GM19438 (cell line): ENCODE results near the gene CEP170B.
"Not testable (repeated sequence)": the region's sequence is repeated elsewhere in the genome, so short reads cannot be mapped to it uniquely, and the experiment has no call there.

Experiments used
- ATAC-seq: cut with Tn5 transposase; IDR thresholded peaks from one replicate; pipeline ENCODE4 v1.9.1; 2021; ENCODE audit warnings: low read depth; ENCODE audit not compliant: unreplicated experiment

CEP170B gene

GRCh38 chr14:104843442-104844305 is 21.4 kb upstream of the CEP170B start:
- no peak for ATAC-seq

- ATAC-seq = no peak
Observed at GRCh38 chr14:104844306-104845032, 20.6 kb upstream of the CEP170B start.

DNA sequence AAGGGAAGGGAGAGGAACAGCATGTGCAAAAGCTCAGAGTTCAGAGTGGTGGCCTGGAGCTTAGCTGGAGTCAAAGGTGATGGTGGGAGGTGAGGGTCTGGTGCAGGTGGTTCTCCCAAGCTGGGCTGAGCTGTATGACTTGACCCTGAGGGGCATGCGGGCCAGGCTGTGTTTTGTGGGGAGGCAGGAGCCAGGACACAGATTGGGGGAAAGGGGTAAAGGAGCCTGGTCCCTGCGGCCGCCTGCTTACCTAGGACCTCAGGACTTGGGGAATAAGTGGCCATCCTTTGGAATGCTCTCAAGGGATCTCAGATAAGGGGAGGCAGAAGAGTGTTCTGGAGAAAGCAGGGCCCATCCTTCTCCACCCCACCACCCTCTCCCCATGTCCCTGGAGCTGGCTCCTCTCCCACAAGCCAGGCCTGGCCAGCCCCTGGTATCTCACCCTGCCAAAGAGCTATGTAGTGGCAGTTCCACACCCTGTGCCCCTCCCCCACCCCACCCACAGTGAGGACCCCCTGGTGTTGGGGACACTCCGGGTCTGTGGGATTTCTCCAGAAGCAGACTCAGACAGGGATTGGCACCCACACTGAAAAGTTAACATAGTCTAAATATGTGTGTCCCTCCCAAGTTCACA is 19.9 kb upstream of the CEP170B start:
- ATAC-seq = no peak

GRCh38 chr14:104845834-104846441 is 19.1 kb upstream of the CEP170B start:
- ATAC-seq = no peak

DNA sequence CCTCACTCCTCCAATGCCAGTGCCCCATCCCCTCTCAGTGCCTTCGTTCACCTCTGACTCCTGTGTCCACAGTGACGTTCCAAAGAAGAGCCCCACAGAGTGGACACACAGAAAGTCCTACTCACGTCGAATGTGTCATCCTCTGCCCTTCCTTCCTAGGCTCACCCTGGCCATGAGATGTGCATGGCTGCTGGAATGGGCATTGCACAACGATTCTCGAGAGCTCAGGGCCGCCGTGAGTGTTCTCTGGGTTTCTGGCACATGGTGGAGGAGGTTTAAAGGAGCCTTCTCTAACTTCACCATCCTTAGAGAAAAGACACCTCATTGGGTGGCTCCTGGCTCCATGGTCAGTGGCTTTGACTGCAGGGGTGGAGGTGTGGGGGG is 12.8 kb upstream of the CEP170B start:
- ATAC-seq = no peak

DNA sequence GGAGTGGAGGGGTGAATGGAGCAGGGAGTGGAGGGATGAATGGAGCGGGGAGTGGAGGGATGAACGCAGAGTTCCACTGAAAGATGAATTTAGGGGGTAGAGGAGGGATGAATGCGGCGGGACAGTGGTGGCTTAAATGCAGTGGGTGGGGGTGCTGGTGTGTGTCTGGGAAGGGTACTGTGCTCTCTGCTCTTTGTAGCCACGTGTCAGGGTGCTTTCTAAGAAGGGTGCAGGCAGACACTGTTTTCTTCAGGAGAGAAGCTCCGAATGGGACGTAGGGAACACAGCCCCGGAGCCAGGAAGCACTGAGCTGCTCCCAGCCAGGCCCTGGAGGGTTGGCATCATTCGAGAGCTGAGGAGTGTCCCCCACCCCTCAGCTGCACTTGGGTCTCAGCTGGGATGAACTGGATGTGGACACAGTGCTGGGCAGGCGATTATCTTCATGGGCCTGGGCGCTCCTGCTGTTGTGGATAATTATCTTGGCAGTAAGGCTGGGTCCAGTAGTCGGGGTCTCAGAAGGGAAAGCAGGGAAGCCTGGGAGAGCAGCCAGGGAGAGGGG is 9.5 kb upstream of the CEP170B start:
- ATAC-seq = no peak

DNA sequence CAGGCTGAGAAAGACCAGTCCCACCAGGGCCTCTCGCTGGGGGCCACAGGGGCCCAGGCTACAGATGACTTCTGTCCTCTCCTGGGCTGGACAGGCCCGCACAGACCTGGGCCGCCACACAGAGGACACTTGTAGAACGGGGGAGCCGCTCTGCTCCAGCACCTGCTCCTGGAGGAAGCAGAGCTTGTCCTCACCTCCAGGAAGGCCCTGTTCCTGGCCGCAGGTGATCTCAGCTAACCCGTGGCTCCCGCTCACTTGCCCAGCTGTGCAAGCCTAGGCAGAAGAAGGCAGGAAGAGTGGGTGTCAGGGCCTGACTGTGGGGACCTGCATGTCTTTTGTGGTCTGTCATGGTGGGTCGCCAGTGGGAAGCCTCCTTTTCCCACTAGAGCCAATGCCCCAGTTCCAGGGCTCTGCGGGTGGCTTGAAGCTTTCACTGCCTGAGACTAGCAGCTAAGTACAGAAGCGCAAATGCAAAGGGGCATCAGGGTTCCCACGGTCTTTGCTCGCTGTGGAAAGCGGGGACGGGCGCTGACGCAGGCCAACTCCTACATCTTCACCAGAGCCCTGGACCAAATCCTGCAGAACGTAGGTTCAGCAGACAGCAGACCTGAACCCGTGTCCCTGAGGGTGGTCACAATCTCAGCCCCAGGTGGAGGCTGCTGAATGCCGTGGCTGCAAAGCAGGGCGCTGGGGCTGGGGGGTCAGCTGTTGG is 8.8 kb upstream of the CEP170B start:
- ATAC-seq = no peak

DNA sequence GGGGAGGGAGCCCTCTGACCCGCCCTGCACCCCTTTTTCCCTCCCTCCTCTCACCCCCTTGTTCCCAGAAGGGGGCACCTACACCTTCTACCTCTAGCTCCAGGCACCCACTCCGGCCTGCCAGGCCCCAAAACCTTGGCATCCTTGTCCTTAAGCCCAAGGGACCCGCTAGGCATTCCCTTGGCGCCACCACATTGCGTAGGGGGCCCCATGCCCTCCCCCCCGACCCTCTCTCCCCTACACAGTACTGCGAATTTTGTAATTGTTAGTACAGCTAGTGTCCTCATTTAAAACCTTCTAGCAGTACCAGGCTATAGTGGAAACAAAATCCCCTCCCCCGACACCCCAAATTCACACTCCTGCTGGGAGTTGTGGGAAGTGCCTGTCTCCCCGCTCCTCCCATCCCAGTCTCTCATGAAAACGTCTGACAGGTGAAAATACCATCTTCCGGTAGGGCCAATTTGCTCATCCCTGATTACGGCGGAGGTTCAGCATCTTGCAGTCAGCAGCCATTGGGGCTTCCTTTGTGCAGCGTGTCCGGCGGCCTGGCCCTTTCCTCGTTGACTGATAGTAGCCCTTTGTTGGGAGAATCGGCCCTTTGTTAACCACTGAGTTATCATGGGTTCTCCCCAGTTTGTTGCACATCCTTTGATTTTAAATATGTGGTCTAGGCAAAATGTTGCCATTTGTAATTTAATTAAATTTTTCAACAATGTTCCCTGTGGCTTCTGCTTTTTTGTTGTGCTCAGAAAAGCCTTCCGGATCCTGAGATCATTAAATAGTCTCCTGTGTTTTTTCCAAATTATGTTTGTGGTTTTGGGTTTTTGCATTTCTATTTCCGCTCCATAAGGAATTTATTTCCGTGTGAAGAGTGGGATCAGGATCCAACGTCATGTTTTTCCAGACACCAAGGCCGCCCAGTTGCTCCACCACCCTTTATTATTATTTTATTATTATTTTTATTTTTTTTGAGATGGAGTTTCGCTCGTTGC is 7.9 kb upstream of the CEP170B start:
- ATAC-seq = no peak

GRCh38 chr14:104857931-104858330 is 7.1 kb upstream of the CEP170B start:
- not testable (repeated sequence) for ATAC-seq

GRCh38 chr14:104858811-104859426 is 6.1 kb upstream of the CEP170B start:
- ATAC-seq = no peak

GRCh38 chr14:104859900-104860299 is 5.2 kb upstream of the CEP170B start:
- no peak for ATAC-seq

DNA sequence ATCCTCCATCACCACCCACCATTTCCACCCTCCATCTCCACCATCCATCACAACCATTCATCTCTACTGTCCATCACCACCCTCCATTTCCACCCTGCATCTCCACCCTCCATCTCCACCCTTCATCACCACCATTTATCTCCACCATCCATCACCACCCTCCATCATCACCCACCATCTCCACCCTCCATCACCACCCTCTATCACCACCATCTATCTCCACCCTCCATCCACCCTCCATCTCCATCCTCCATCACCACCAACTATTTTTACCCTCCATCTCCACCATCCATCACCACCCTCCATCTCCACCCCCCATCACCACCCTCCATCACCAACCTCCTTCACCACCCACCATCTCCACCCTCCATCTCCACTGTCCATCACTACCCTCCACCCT is 4.7 kb upstream of the CEP170B start:
- no peak for ATAC-seq

- ATAC-seq = no peak
Observed at GRCh38 chr14:104863131-104863862, 1.8 kb upstream of the CEP170B start.

DNA sequence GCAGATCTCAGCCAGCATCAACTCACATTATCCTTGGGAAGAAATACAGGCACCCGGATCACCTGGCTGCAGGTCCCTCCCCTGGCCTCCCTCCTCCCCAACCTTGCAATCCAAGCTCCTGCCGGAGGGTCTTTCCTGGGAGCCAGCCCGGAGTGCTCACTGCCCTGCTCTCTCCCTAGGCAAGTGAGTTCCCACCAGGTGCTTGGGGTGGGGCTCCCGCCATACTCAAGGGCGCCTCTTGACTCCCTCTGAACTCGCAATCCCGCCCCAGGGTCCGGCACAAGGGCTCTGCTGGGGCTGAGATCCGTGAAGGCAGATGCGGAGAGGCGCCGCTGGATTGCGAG is 1.2 kb upstream of the CEP170B start:
- no peak for ATAC-seq

DNA sequence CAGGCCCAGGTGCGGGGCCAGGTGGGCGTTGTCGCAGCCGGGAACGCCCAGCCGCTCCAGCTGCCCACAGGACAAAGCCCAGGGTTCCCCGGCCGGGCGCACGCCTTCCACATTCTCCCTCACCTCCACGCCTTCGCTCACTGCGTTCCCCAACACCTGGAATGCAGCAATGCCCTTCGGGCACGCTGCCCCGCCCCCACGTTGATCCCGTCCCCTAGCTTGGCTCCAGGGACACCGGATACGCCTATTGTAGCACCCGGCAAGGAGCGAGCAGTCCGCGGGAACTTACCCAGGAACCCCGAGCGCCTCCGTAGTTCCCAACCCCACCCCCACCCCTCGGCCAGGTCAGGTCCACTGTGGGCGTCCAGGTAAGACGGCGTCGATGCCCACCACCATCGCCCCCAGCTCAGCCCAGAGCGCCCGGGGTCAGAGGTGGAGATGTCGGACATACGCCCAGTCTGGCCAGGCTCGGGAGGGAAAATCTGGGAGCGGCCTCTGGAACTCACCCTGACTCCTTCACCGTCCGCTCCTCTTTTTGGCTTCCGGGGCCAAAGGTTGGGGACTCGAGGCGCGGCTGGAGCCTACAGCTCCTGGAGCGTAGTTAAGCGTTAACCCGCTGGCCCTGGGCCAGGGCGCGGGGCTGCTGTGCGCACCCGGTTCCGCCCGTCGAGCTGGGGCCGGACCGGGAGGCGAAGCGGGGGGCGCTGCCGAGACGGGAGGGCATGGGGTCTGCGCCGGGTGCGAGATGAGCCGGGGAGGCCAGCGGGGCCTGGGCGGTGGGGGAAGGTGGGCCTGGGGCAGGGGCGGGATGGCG is 594 bp upstream of the CEP170B start:
- ATAC-seq = no peak

- ATAC-seq = no peak
Observed at GRCh38 chr14:104865631-104866441, 768 bp downstream of the CEP170B start.
